Activated T-cell treated with anti-CD3 and anti-CD28 coated beads, Interleukin-2, amount 50 U/mL, for 72 hours (primary cell): ENCODE data around the gene STOM. TPM values are rescaled to one million over a fixed set of nuclear protein-coding genes. Genes with fewer than 3 reads are reported as not detected.
"Not testable (repeated sequence)": the region's sequence is repeated elsewhere in the genome, so short reads cannot be mapped to it uniquely, and the experiment has no call there.

Source experiments
- ATAC-seq, 2 donors: fragments of 150-1000 bp; cut with Tn5 transposase; replicated peaks in 1 of 2; 2 replicates each; pipeline ENCODE4 v1.10.0; 2021; ENCODE audit warnings: moderate library complexity in 2 of 2, mild to moderate bottlenecking in 1 of 2
- DNase-seq, 2 donors: peaks; one replicate each; pipeline ENCODE4 v3.0.0; 2021 to 2022; ENCODE audit warnings: mixed read lengths in 1 of 2
- H3K27ac Mint-ChIP-seq: one replicate; pipeline ENCODE4 v1.8.0; 2022; ENCODE audit warnings: mild to moderate bottlenecking, moderate library complexity, mixed read lengths
- H3K27me3 Mint-ChIP-seq: one replicate; pipeline ENCODE4 v1.8.0; 2022; ENCODE audit warnings: low read depth, mixed read lengths
- H3K36me3 Mint-ChIP-seq, 2 donors: one replicate each; pipeline ENCODE4 v1.8.0; 2022; ENCODE audit warnings: mixed read lengths in 2 of 2, mild to moderate bottlenecking in 1 of 2; ENCODE audit not compliant: insufficient read depth in 2 of 2
- H3K4me1 Mint-ChIP-seq: one replicate; pipeline ENCODE4 v1.8.0; 2022; ENCODE audit warnings: low read depth, mixed read lengths
- H3K4me3 Mint-ChIP-seq, 2 donors: one replicate each; pipeline ENCODE4 v1.8.0; 2022; ENCODE audit warnings: mild to moderate bottlenecking in 2 of 2, mixed read lengths in 2 of 2, moderate library complexity in 2 of 2
- H3K9me3 Mint-ChIP-seq, 2 donors: one replicate each; pipeline ENCODE4 v1.8.0; 2022; ENCODE audit warnings: mixed read lengths in 2 of 2
- total RNA-seq, 2 donors: library from RNA; stranded (reverse); gene quantifications; one replicate each; pipeline ENCODE4 v1.2.3, GENCODE V29; 2022

STOM gene
- total RNA-seq, result 10 to 100 TPM; 63.7 to 90.6 TPM

- H3K36me3 Mint-ChIP-seq, result peaks cover 4 to 5% of the 10 kb centered on the region in 2 donors
- DNase-seq (peak in 1 of 2 donors; percentile 72), ATAC-seq (peak; percentile 71 to 73)
- H3K27me3 Mint-ChIP-seq, result no peaks in the 10 kb centered on the region
- H3K4me1 Mint-ChIP-seq, result peaks cover 61% of the 10 kb centered on the region
- peak within 1 kb of the TSS; percentile 85 for H3K4me3 Mint-ChIP-seq
- peaks cover 0 to 3% of the 10 kb centered on the region in 2 donors for H3K9me3 Mint-ChIP-seq
- peak within 1 kb of the TSS; percentile 52 for H3K27ac Mint-ChIP-seq
These were observed at the start of gene STOM for GRCh38 chr9:121369595-121370265. Gene STOM (minus strand): TSS chr9:121370250. CDS start chr9:121370187, 63 bp downstream.

GRCh38 chr9:121411993-121412392, 41.9 kb upstream of the STOM start:
- H3K9me3 Mint-ChIP-seq, result no peaks in the 10 kb centered on the region
- no peak overlapping the region for H3K4me3 Mint-ChIP-seq
- ATAC-seq (no peak), DNase-seq (no peak)
- H3K27me3 Mint-ChIP-seq, result no peaks in the 10 kb centered on the region
- no peaks in the 10 kb centered on the region for H3K36me3 Mint-ChIP-seq
- no peak overlapping the region for H3K27ac Mint-ChIP-seq
- H3K4me1 Mint-ChIP-seq, result no peaks in the 10 kb centered on the region

DNA sequence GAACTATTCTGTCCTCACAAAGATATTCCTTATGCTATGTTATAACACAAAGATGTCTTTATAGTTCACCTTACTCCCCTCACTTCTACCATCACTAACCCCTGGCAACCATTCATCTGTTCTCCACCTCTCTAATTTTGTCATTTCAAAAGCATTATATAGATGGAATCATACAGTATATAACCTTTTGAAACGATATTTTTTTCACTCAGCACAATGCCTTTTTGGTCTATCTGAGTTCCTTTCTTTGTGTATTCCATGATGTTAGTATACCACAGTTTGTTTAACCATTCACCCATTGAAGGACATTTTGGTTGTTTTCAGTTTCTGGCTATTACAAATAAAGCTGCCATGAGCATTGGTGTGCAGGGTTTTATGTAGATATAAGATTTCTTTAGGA, 35.8 kb upstream of the STOM start:
- H3K9me3 Mint-ChIP-seq, result peaks cover 2% of the 10 kb centered on the region in 2 donors
- DNase-seq (no peak), ATAC-seq (no peak)
- no peak overlapping the region for H3K4me3 Mint-ChIP-seq
- peaks cover 1 to 5% of the 10 kb centered on the region in 2 donors for H3K36me3 Mint-ChIP-seq
- H3K4me1 Mint-ChIP-seq, result no peaks in the 10 kb centered on the region
- no peaks in the 10 kb centered on the region for H3K27me3 Mint-ChIP-seq
- H3K27ac Mint-ChIP-seq, result no peak overlapping the region

GRCh38 chr9:121404906-121405305, 34.9 kb upstream of the STOM start:
- Mint-ChIP-seq H3K36me3 (peaks cover 1 to 5% of the 10 kb centered on the region in 2 donors), H3K4me3 (no peak overlapping the region), H3K4me1 (no peaks in the 10 kb centered on the region), H3K9me3 (peaks cover 2% of the 10 kb centered on the region in 2 donors), H3K27ac (no peak overlapping the region), H3K27me3 (no peaks in the 10 kb centered on the region)
- no peak for DNase-seq
- no peak for ATAC-seq

- H3K27ac Mint-ChIP-seq, result no peak overlapping the region
- H3K4me3 Mint-ChIP-seq, result no peak overlapping the region
- peaks cover 0 to 1% of the 10 kb centered on the region in 2 donors for H3K36me3 Mint-ChIP-seq
- no peaks in the 10 kb centered on the region for H3K9me3 Mint-ChIP-seq
- H3K4me1 Mint-ChIP-seq, result no peaks in the 10 kb centered on the region
- ATAC-seq (peak; percentile 54 to 64), DNase-seq (no peak)
- no peaks in the 10 kb centered on the region for H3K27me3 Mint-ChIP-seq
These were observed 30.0 kb upstream of the STOM start for GRCh38 chr9:121399883-121400607.

GRCh38 chr9:121399126-121399882, 29.3 kb upstream of the STOM start:
- no peak for DNase-seq
- H3K27ac Mint-ChIP-seq, result peak overlapping the region; percentile 23
- H3K4me3 Mint-ChIP-seq, result no peak overlapping the region
- no peaks in the 10 kb centered on the region for H3K27me3 Mint-ChIP-seq
- H3K36me3 Mint-ChIP-seq, result no peaks in the 10 kb centered on the region
- H3K9me3 Mint-ChIP-seq, result no peaks in the 10 kb centered on the region
- H3K4me1 Mint-ChIP-seq, result no peaks in the 10 kb centered on the region
- ATAC-seq, result no peak

- ATAC-seq (no peak), DNase-seq (no peak)
- Mint-ChIP-seq H3K27me3 (no peaks in the 10 kb centered on the region), H3K9me3 (no peaks in the 10 kb centered on the region), H3K36me3 (no peaks in the 10 kb centered on the region), H3K27ac (no peak overlapping the region), H3K4me3 (no peak overlapping the region), H3K4me1 (peaks cover 5% of the 10 kb centered on the region)
These were observed 28.3 kb upstream of the STOM start for GRCh38 chr9:121398374-121398773.

DNA sequence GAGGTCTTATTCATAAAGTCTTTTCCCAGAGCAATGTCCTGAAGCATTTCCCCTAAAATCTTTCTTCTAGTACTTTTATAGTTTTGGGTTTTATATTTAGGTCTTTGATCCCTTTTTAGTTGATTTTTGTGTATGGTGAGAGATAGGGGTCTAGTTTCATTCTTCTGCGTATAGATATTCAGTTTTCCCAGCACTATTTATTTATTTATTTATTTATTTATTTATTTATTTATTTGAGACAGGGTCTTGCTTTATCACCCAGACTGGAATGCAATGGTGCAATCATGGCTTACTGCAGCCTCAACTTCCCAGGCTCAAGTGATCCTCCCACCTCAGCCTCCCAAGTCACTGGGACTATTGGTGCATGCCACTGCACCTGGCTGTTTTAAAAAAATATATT, 27.2 kb upstream of the STOM start:
- not testable (repeated sequence) for H3K4me1 Mint-ChIP-seq, ATAC-seq, H3K4me3 Mint-ChIP-seq, H3K9me3 Mint-ChIP-seq, H3K27ac Mint-ChIP-seq, H3K36me3 Mint-ChIP-seq, H3K27me3 Mint-ChIP-seq, DNase-seq

DNA sequence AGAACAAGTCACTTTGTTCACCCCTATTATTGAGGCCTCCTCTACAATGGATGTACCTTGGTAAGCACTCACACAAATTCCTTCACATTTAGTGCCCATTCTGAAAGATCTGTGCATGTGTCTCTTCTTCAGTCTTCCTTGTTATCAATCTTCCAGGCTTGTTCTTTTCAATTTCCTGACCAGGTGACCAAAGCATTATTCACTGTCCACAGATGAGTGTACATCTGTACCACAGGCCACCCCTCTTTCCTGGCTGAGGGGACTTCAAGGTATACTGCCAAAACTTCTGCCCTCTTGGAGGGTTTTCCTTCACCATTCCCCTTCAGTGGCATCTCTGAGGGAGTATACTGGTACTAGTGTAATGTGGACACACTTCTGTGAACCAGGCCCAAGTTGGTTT, 25.5 kb upstream of the STOM start:
- H3K27ac Mint-ChIP-seq, result no peak overlapping the region
- H3K9me3 Mint-ChIP-seq, result no peaks in the 10 kb centered on the region
- H3K27me3 Mint-ChIP-seq, result no peaks in the 10 kb centered on the region
- no peak overlapping the region for H3K4me3 Mint-ChIP-seq
- DNase-seq (no peak), ATAC-seq (peak in 1 of 2 donors; percentile 39)
- peaks cover 10% of the 10 kb centered on the region for H3K4me1 Mint-ChIP-seq
- no peaks in the 10 kb centered on the region for H3K36me3 Mint-ChIP-seq

GRCh38 chr9:121394292-121394691, 24.2 kb upstream of the STOM start:
- Mint-ChIP-seq H3K27ac (no peak overlapping the region), H3K4me1 (peaks cover 10% of the 10 kb centered on the region), H3K9me3 (no peaks in the 10 kb centered on the region), H3K36me3 (no peaks in the 10 kb centered on the region), H3K4me3 (no peak overlapping the region), H3K27me3 (no peaks in the 10 kb centered on the region)
- DNase-seq (no peak), ATAC-seq (no peak)

GRCh38 chr9:121393318-121393717, 23.3 kb upstream of the STOM start:
- Mint-ChIP-seq H3K27ac (no peak overlapping the region), H3K9me3 (no peaks in the 10 kb centered on the region), H3K4me1 (peaks cover 10% of the 10 kb centered on the region), H3K4me3 (no peak overlapping the region), H3K36me3 (no peaks in the 10 kb centered on the region), H3K27me3 (no peaks in the 10 kb centered on the region)
- ATAC-seq, result no peak
- DNase-seq, result no peak

GRCh38 chr9:121390372-121390771, 20.3 kb upstream of the STOM start:
- Mint-ChIP-seq H3K9me3 (no peaks in the 10 kb centered on the region), H3K27ac (no peak overlapping the region), H3K36me3 (no peaks in the 10 kb centered on the region), H3K4me1 (peaks cover 10% of the 10 kb centered on the region), H3K27me3 (no peaks in the 10 kb centered on the region), H3K4me3 (no peak overlapping the region)
- ATAC-seq, result no peak
- no peak for DNase-seq
